GM18517 (cell line): ENCODE data around the gene ZER1.
"Not testable (repeated sequence)": the region's sequence is repeated elsewhere in the genome, so short reads cannot be mapped to it uniquely, and the experiment has no call there.

ENCODE experiments used
- ATAC-seq: cut with Tn5 transposase; IDR thresholded peaks from one replicate; pipeline ENCODE4 v1.9.1; 2021; ENCODE audit warnings: mild to moderate bottlenecking, moderate library complexity; ENCODE audit not compliant: unreplicated experiment

Gene ZER1

GRCh38 chr9:128718047-128718446, 53.7 kb downstream of the ZER1 start:
- no peak for ATAC-seq

GRCh38 chr9:128716581-128717254, 55.0 kb downstream of the ZER1 start:
- no peak for ATAC-seq

- no peak for ATAC-seq
These were observed 56.3 kb downstream of the ZER1 start for GRCh38 chr9:128715436-128715750.

- no peak for ATAC-seq
These were observed 56.9 kb downstream of the ZER1 start for GRCh38 chr9:128714586-128715435.

- ATAC-seq: no peak
These were observed 57.7 kb downstream of the ZER1 start for GRCh38 chr9:128713941-128714573.

- no peak for ATAC-seq
These were observed 58.3 kb downstream of the ZER1 start for GRCh38 chr9:128713411-128713780.

- no peak for ATAC-seq
These were observed 59.0 kb downstream of the ZER1 start for GRCh38 chr9:128712451-128713410.

GRCh38 chr9:128707446-128707845, 64.3 kb downstream of the ZER1 start:
- no peak for ATAC-seq

GRCh38 chr9:128706671-128707381, 64.9 kb downstream of the ZER1 start:
- no peak for ATAC-seq

GRCh38 chr9:128706045-128706444, 65.7 kb downstream of the ZER1 start:
- no peak for ATAC-seq

GRCh38 chr9:128705051-128705965, 66.4 kb downstream of the ZER1 start:
- no peak for ATAC-seq

- no peak for ATAC-seq
These were observed 67.4 kb downstream of the ZER1 start for GRCh38 chr9:128704356-128704670.

- ATAC-seq: no peak
These were observed 67.9 kb downstream of the ZER1 start for GRCh38 chr9:128703616-128704355.

- ATAC-seq: peak; percentile 8
These were observed 68.6 kb downstream of the ZER1 start for GRCh38 chr9:128702949-128703615.

GRCh38 chr9:128702445-128702948, 69.2 kb downstream of the ZER1 start, which contains the start of gene PKN3:
Gene PKN3, plus strand, starts transcription at chr9:128702503. Its CDS starts 413 bp downstream, at chr9:128702916.
- ATAC-seq: peak; percentile 64

- ATAC-seq: no peak
These were observed 70.4 kb downstream of the ZER1 start for GRCh38 chr9:128701227-128701854.

- not testable (repeated sequence) for ATAC-seq
These were observed 72.5 kb downstream of the ZER1 start for GRCh38 chr9:128699096-128699795.
